Purkinje cell (primary cell): ENCODE results near the gene MCHR1. TPM values are rescaled to one million over a fixed set of nuclear protein-coding genes. Genes with fewer than 3 reads are reported as not detected.

Source experiments
- polyA plus RNA-seq: library from polyadenylated mRNA; unstranded; fragments of >200 nt; fragmentation: Nextera tagmentation; gene quantifications from 2 replicates; pipeline ENCODE4 v1.2.1, GENCODE V29; 2014

MCHR1 gene, protein sequence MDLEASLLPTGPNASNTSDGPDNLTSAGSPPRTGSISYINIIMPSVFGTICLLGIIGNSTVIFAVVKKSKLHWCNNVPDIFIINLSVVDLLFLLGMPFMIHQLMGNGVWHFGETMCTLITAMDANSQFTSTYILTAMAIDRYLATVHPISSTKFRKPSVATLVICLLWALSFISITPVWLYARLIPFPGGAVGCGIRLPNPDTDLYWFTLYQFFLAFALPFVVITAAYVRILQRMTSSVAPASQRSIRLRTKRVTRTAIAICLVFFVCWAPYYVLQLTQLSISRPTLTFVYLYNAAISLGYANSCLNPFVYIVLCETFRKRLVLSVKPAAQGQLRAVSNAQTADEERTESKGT
- 0.60 TPM in 1 of 2 replicates, not detected in the other for polyA plus RNA-seq

DNA sequence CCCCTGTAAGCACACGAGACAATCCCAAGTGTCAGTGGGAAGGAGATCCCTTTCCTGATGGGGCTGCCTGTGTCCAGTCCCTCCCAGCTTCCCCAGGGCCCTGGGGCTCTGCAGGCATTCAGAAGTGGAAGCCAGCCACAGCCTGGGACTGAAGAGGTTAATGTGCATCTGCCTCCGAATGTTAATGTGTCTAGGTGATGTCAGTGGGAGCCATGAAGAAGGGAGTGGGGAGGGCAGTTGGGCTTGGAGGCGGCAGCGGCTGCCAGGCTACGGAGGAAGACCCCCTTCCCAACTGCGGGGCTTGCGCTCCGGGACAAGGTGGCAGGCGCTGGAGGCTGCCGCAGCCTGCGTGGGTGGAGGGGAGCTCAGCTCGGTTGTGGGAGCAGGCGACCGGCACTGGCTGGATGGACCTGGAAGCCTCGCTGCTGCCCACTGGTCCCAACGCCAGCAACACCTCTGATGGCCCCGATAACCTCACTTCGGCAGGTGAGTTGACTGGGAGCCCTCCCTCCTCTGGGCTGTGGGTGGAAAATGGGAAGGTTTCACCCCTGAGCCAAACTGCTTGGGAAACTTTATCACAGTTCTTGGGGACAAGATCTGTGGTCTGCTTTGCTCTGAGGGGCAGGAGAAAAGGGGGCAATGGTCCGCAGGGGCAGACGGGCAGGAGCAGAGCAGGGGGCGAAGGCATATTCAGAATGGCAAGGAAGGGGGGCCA lies at the start of gene MCHR1:
Gene MCHR1 (plus strand): TSS at position 236 of the 715 bp plus-strand sequence. CDS start 169 bp downstream, at position 405.

DNA sequence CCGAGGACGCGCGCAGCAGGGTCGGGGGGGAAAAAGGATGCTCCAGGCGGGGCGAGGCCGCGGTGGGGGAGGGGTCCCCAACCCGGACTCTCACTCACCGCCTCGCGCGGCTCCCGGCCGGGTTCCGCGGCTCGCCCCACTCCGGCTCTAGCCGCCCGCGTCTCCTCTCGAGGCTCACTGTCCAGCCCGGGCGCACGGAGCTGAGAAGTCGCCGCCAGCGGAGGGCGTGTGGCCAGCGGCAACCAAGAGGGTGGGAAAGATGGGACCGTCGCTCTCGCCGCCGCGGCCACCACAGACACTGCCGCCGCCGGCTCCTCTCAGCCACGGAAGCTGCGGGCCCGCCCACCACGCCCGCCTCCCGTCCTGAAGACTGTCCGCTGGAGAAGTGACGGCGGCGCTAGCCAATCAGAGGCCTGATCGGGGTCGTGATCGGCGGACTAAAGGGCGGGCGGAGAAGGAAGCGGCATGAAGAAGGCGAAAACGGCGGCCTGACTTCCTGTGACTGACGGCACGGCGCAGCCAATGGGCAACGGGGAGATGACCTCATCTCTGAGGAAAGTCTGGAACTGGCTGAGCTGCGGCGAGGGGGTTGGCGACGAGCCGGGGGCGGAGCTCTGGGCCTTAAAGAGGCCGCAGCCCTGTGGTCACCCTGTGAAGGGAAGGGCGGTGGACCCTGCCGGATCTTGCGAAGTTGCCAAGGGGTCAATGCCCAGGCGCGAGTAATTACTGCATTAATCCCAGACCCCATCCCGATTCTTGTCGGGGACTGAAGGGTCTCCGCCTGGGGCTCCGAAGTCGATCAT lies 42.7 kb upstream of the MCHR1 start, which contains the start of gene MRTFA:
Gene MRTFA (minus strand): TSS at position 340 of the 803 bp plus-strand sequence.

Other genes starting within 250 kb of the MCHR1 start
- gene MRTFA, start 42.8 kb upstream of the MCHR1 start, polyA plus RNA-seq = 2.9 and 3.1 TPM in 2 replicates
- 33.5 TPM in 2 replicates for gene SLC25A17, start 139.9 kb downstream of the MCHR1 start, polyA plus RNA-seq
- gene ST13, start 177.2 kb downstream of the MCHR1 start, polyA plus RNA-seq = 90.2 and 99.5 TPM in 2 replicates
- 4.4 and 10.4 TPM in 2 replicates for gene XPNPEP3, start 177.7 kb downstream of the MCHR1 start, polyA plus RNA-seq
- gene DNAJB7, start 182.6 kb downstream of the MCHR1 start, polyA plus RNA-seq = not detected in 2 replicates